ENCODE results near the gene C1QB. TPM values are rescaled to one million over a fixed set of nuclear protein-coding genes. Genes with fewer than 3 reads are reported as not detected.

C1QB gene
- total and polyA plus RNA-seq, 7 experiments from 2014 or later: 0.53 to 2.4 (median 1.2) TPM; not detected in 3

- ChIA-PET CTCF (no interaction called here), POLR2A (interaction anchor here (0.6 kb wide), 1 partner anchor 512 kb away, joined by 3 read pairs; no protein-coding TSS in a partner anchor)
- intact Hi-C loops (cut with micrococcal nuclease): no loop called here
- Histone ChIP-seq H3K27me3 (ENCODE audit: control insufficient read depth in 2 of 2, insufficient read depth in 2 of 2, low read length in 2 of 2) (no peaks in the 10 kb centered on the region), H3K9me3 (ENCODE audit: control insufficient read depth in 2 of 3, low read length in 3 of 3) (no peaks in the 10 kb centered on the region), H3K27ac (ENCODE audit: low read depth, low read length) (no peak overlapping the region), H3K36me3 (ENCODE audit: control insufficient read depth in 2 of 3, insufficient read depth in 3 of 3, low read length in 3 of 3) (no peaks in the 10 kb centered on the region), H3K4me3 (ENCODE audit: low read length) (no peak overlapping the region), H3K4me1 (ENCODE audit: control insufficient read depth in 2 of 2, insufficient read depth in 2 of 2, low read length in 2 of 2) (no peaks in the 10 kb centered on the region)
- no peaks in the 10 kb centered on the region for H3K4me1 Mint-ChIP-seq
- DNase-seq: no peak
- peaks cover 0 to 3% (median 0%) of the 10 kb centered on the region in 5 donors for H3K36me3 Mint-ChIP-seq
- ATAC-seq: no peak
- no peak overlapping the region for H3K4me3 Mint-ChIP-seq
- peaks cover 4 to 84% (median 65%) of the 10 kb centered on the region in 5 donors for H3K27me3 Mint-ChIP-seq
- peaks cover 0 to 8% (median 0%) of the 10 kb centered on the region in 11 donors for H3K9me3 Mint-ChIP-seq
- no peak overlapping the region for H3K27ac Mint-ChIP-seq
Measured at GRCh38 chr1:22612671-22613571, 40.1 kb upstream of the C1QB start.

- peaks cover 0 to 8% (median 0%) of the 10 kb centered on the region in 11 donors for H3K9me3 Mint-ChIP-seq
- intact Hi-C loops (cut with micrococcal nuclease): no loop called here
- no peak for ATAC-seq
- Histone ChIP-seq H3K36me3 (ENCODE audit: control insufficient read depth in 2 of 3, insufficient read depth in 3 of 3, low read length in 3 of 3) (no peaks in the 10 kb centered on the region), H3K4me1 (ENCODE audit: control insufficient read depth in 2 of 2, insufficient read depth in 2 of 2, low read length in 2 of 2) (no peaks in the 10 kb centered on the region), H3K4me3 (ENCODE audit: low read length) (no peak overlapping the region), H3K27ac (ENCODE audit: low read depth, low read length) (no peak overlapping the region), H3K9me3 (ENCODE audit: control insufficient read depth in 2 of 3, low read length in 3 of 3) (no peaks in the 10 kb centered on the region), H3K27me3 (ENCODE audit: control insufficient read depth in 2 of 2, insufficient read depth in 2 of 2, low read length in 2 of 2) (no peaks in the 10 kb centered on the region)
- H3K27ac Mint-ChIP-seq: no peak overlapping the region
- POLR2A ChIA-PET: no interaction called here
- CTCF ChIA-PET: no interaction called here
- peaks cover 0 to 3% (median 0%) of the 10 kb centered on the region in 5 donors for H3K36me3 Mint-ChIP-seq
- H3K4me3 Mint-ChIP-seq: no peak overlapping the region
- no peak for DNase-seq
- H3K4me1 Mint-ChIP-seq: no peaks in the 10 kb centered on the region
- peaks cover 0 to 82% (median 61%) of the 10 kb centered on the region in 5 donors for H3K27me3 Mint-ChIP-seq
Measured at GRCh38 chr1:22613572-22613918, 39.5 kb upstream of the C1QB start.

GRCh38 chr1:22613951-22614350 is 39.1 kb upstream of the C1QB start:
- Histone ChIP-seq H3K27me3 (ENCODE audit: control insufficient read depth in 2 of 2, insufficient read depth in 2 of 2, low read length in 2 of 2) (no peaks in the 10 kb centered on the region), H3K4me1 (ENCODE audit: control insufficient read depth in 2 of 2, insufficient read depth in 2 of 2, low read length in 2 of 2) (no peaks in the 10 kb centered on the region), H3K9me3 (ENCODE audit: control insufficient read depth in 2 of 3, low read length in 3 of 3) (no peaks in the 10 kb centered on the region), H3K27ac (ENCODE audit: low read depth, low read length) (no peak overlapping the region), H3K36me3 (ENCODE audit: control insufficient read depth in 2 of 3, insufficient read depth in 3 of 3, low read length in 3 of 3) (no peaks in the 10 kb centered on the region), H3K4me3 (ENCODE audit: low read length) (no peak overlapping the region)
- peaks cover 0 to 3% (median 0%) of the 10 kb centered on the region in 5 donors for H3K36me3 Mint-ChIP-seq
- intact Hi-C loops (cut with micrococcal nuclease): no loop called here
- no peaks in the 10 kb centered on the region for H3K4me1 Mint-ChIP-seq
- no peak overlapping the region for H3K27ac Mint-ChIP-seq
- ChIA-PET POLR2A (no interaction called here), CTCF (no interaction called here)
- H3K9me3 Mint-ChIP-seq: peaks cover 0 to 8% (median 0%) of the 10 kb centered on the region in 11 donors
- H3K4me3 Mint-ChIP-seq: no peak overlapping the region
- no peak for DNase-seq
- ATAC-seq: no peak
- peaks cover 2 to 81% (median 59%) of the 10 kb centered on the region in 5 donors for H3K27me3 Mint-ChIP-seq

GRCh38 chr1:22615886-22616285 is 37.1 kb upstream of the C1QB start:
- H3K27me3 Mint-ChIP-seq: peaks cover 3 to 76% (median 51%) of the 10 kb centered on the region in 5 donors

GRCh38 chr1:22616571-22616970 is 36.5 kb upstream of the C1QB start:
- DNase-seq (no peak), ATAC-seq (no peak)
- H3K9me3 Mint-ChIP-seq: peaks cover 0 to 3% (median 0%) of the 10 kb centered on the region in 11 donors
- CTCF ChIA-PET: no interaction called here
- H3K9me3 ChIP-seq (ENCODE audit: control insufficient read depth in 2 of 3, low read length in 3 of 3): no peaks in the 10 kb centered on the region
- no peak overlapping the region for H3K4me3 ChIP-seq (ENCODE audit: low read length)
- intact Hi-C loops (cut with micrococcal nuclease): no loop called here
- no peaks in the 10 kb centered on the region for H3K4me1 Mint-ChIP-seq
- no peaks in the 10 kb centered on the region for H3K36me3 ChIP-seq (ENCODE audit: control insufficient read depth in 2 of 3, insufficient read depth in 3 of 3, low read length in 3 of 3)
- no peaks in the 10 kb centered on the region for H3K4me1 ChIP-seq (ENCODE audit: control insufficient read depth in 2 of 2, insufficient read depth in 2 of 2, low read length in 2 of 2)
- no peak overlapping the region for H3K27ac ChIP-seq (ENCODE audit: low read depth, low read length)
- no peak overlapping the region for H3K27ac Mint-ChIP-seq
- H3K36me3 Mint-ChIP-seq: no peaks in the 10 kb centered on the region
- peaks cover 3 to 76% (median 44%) of the 10 kb centered on the region in 5 donors for H3K27me3 Mint-ChIP-seq
- no peaks in the 10 kb centered on the region for H3K27me3 ChIP-seq (ENCODE audit: control insufficient read depth in 2 of 2, insufficient read depth in 2 of 2, low read length in 2 of 2)
- POLR2A ChIA-PET: no interaction called here
- no peak overlapping the region for H3K4me3 Mint-ChIP-seq

More at GRCh38 chr1:22615886-22616285, 37.1 kb upstream of the C1QB start:
- Histone ChIP-seq H3K9me3 (ENCODE audit: control insufficient read depth in 2 of 3, low read length in 3 of 3) (no peaks in the 10 kb centered on the region), H3K36me3 (ENCODE audit: control insufficient read depth in 2 of 3, insufficient read depth in 3 of 3, low read length in 3 of 3) (no peaks in the 10 kb centered on the region), H3K4me1 (ENCODE audit: control insufficient read depth in 2 of 2, insufficient read depth in 2 of 2, low read length in 2 of 2) (no peaks in the 10 kb centered on the region), H3K4me3 (ENCODE audit: low read length) (no peak overlapping the region), H3K27ac (ENCODE audit: low read depth, low read length) (no peak overlapping the region), H3K27me3 (ENCODE audit: control insufficient read depth in 2 of 2, insufficient read depth in 2 of 2, low read length in 2 of 2) (no peaks in the 10 kb centered on the region)
- no peak overlapping the region for H3K4me3 Mint-ChIP-seq
- DNase-seq: no peak
- ChIA-PET POLR2A (no interaction called here), CTCF (interaction anchor here (0.5 kb wide), 1 partner anchor 575 kb away, joined by 3 read pairs; no protein-coding TSS in a partner anchor)
- H3K36me3 Mint-ChIP-seq: peaks cover 0 to 3% (median 0%) of the 10 kb centered on the region in 5 donors
- H3K9me3 Mint-ChIP-seq: peaks cover 0 to 7% (median 0%) of the 10 kb centered on the region in 11 donors
- intact Hi-C loops (cut with micrococcal nuclease): no loop called here
- ATAC-seq: no peak
- no peak overlapping the region for H3K27ac Mint-ChIP-seq
- H3K4me1 Mint-ChIP-seq: no peaks in the 10 kb centered on the region

- ATAC-seq (no peak), DNase-seq (no peak)
- POLR2A ChIA-PET: no interaction called here
- H3K9me3 Mint-ChIP-seq: peaks cover 0 to 3% (median 0%) of the 10 kb centered on the region in 11 donors
- H3K27me3 Mint-ChIP-seq: peaks cover 3 to 71% (median 45%) of the 10 kb centered on the region in 5 donors
- no peak overlapping the region for H3K27ac ChIP-seq (ENCODE audit: low read depth, low read length)
- no peaks in the 10 kb centered on the region for H3K9me3 ChIP-seq (ENCODE audit: control insufficient read depth in 2 of 3, low read length in 3 of 3)
- H3K36me3 ChIP-seq (ENCODE audit: control insufficient read depth in 2 of 3, insufficient read depth in 3 of 3, low read length in 3 of 3): no peaks in the 10 kb centered on the region
- H3K36me3 Mint-ChIP-seq: no peaks in the 10 kb centered on the region
- no peak overlapping the region for H3K4me3 Mint-ChIP-seq
- H3K27me3 ChIP-seq (ENCODE audit: control insufficient read depth in 2 of 2, insufficient read depth in 2 of 2, low read length in 2 of 2): no peaks in the 10 kb centered on the region
- H3K4me1 ChIP-seq (ENCODE audit: control insufficient read depth in 2 of 2, insufficient read depth in 2 of 2, low read length in 2 of 2): no peaks in the 10 kb centered on the region
- H3K4me1 Mint-ChIP-seq: no peaks in the 10 kb centered on the region
- no peak overlapping the region for H3K27ac Mint-ChIP-seq
- intact Hi-C loops (cut with micrococcal nuclease): no loop called here
- CTCF ChIA-PET: no interaction called here
- no peak overlapping the region for H3K4me3 ChIP-seq (ENCODE audit: low read length)
Measured at GRCh38 chr1:22618056-22618455, 35.0 kb upstream of the C1QB start.

- CTCF ChIA-PET: no interaction called here
Measured at GRCh38 chr1:22619252-22619651, 33.8 kb upstream of the C1QB start.

More at GRCh38 chr1:22619252-22619651, 33.8 kb upstream of the C1QB start:
- DNase-seq (no peak), ATAC-seq (no peak)
- Histone ChIP-seq H3K27ac (ENCODE audit: low read depth, low read length) (no peak overlapping the region), H3K27me3 (ENCODE audit: control insufficient read depth in 2 of 2, insufficient read depth in 2 of 2, low read length in 2 of 2) (peaks cover 0 to 2% of the 10 kb centered on the region in 2 donors), H3K36me3 (ENCODE audit: control insufficient read depth in 2 of 3, insufficient read depth in 3 of 3, low read length in 3 of 3) (no peaks in the 10 kb centered on the region), H3K4me1 (ENCODE audit: control insufficient read depth in 2 of 2, insufficient read depth in 2 of 2, low read length in 2 of 2) (no peaks in the 10 kb centered on the region), H3K9me3 (ENCODE audit: control insufficient read depth in 2 of 3, low read length in 3 of 3) (no peaks in the 10 kb centered on the region), H3K4me3 (ENCODE audit: low read length) (no peak overlapping the region)
- H3K4me1 Mint-ChIP-seq: no peaks in the 10 kb centered on the region
- POLR2A ChIA-PET: no interaction called here
- peaks cover 3 to 73% (median 42%) of the 10 kb centered on the region in 5 donors for H3K27me3 Mint-ChIP-seq
- H3K4me3 Mint-ChIP-seq: no peak overlapping the region
- no peak overlapping the region for H3K27ac Mint-ChIP-seq
- H3K36me3 Mint-ChIP-seq: no peaks in the 10 kb centered on the region
- intact Hi-C loops (cut with micrococcal nuclease): no loop called here
- H3K9me3 Mint-ChIP-seq: peaks cover 0 to 3% (median 0%) of the 10 kb centered on the region in 11 donors
